ENCODE results near the gene ATCAY. TPM values are rescaled to one million over a fixed set of nuclear protein-coding genes. Genes with fewer than 3 reads are reported as not detected.
"Not testable (repeated sequence)": the region's sequence is repeated elsewhere in the genome, so short reads cannot be mapped to it uniquely, and the experiment has no call there.

ATCAY gene
- total and polyA plus RNA-seq, 4 donors, result not detected

DNA sequence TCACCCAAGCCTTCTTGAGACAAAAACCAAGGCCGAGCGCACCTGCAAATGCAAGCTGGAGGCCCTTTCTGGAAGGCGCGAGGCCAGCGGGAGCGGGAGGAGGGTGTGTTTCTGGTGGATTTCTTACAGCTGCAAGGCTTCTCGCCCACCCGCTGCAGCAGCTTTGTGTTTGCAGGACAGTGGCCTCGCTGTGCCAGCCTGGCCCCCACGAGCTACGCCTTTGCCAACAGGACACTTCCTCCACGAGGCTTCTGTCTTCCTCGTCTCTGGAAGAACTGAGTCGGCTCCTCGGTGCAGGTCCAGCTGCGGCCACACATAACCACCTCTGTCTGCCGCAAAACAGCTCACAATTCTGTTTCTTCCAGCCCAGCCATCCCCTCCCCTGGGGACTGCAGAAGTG lies 10.1 kb downstream of the ATCAY start:
- Histone ChIP-seq H3K9me3 (ENCODE audit: control insufficient read depth, low read length) (no peaks in the 10 kb centered on the region), H3K27me3 (ENCODE audit: control insufficient read depth in 1 of 2, insufficient read depth in 2 of 2, low read length in 1 of 2) (no peaks in the 10 kb centered on the region), H3K36me3 (ENCODE audit: control insufficient read depth in 1 of 2, insufficient read depth in 2 of 2, low read length in 1 of 2) (no peaks in the 10 kb centered on the region), H3K27ac (ENCODE audit: low read depth in 1 of 2, low read length in 2 of 2) (no peak overlapping the region), H3K4me3 (ENCODE audit: low read length in 2 of 2) (no peak overlapping the region), H3K4me1 (ENCODE audit: control insufficient read depth in 1 of 2, insufficient read depth in 2 of 2, low read length in 2 of 2) (no peaks in the 10 kb centered on the region)
- no peak for ATAC-seq (ENCODE audit: low FRiP score)
- no peak for DNase-seq
- intact Hi-C loops (cut with DNase I), result no loop called here
- 83 to 87% methylated on average over 17 of the region's 17 CpGs for WGBS, 2 donors

DNA sequence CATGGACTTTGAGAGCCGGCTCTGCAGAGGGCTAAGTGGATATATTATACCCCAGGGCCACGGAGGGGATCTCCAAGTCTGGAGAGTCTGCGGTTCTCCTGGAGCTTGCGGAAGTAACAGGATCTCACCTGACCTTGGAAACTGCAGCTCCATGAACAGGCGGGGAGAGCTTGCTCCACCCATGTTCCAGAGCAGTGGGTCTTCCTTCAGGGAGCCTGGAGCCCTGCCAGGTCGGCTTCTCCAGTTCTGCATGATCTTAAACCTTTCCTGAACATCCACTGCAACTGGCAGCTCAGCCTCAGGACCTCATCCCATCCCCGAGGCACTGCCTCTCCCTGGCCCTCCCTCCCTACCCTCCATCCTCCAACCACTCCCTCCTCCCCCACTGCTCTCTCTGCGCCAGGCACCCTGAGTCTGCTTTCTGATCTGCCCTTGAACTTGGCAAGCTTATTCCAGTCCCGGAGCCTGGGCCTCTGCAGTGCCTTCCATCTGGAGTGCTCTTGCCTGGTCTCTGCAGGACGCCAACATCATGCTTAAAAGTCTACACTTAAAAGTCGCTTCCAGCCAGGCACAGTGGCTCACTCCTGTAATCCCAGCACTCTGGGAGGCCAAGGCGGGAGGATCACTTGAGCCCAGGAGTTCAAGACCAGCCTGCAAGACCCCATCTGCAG lies 13.2 kb downstream of the ATCAY start:
- ATAC-seq (ENCODE audit: low FRiP score) (no peak), DNase-seq (no peak)
- Histone ChIP-seq H3K4me3 (ENCODE audit: low read length in 2 of 2) (no peak overlapping the region), H3K27me3 (ENCODE audit: control insufficient read depth in 1 of 2, insufficient read depth in 2 of 2, low read length in 1 of 2) (no peaks in the 10 kb centered on the region), H3K27ac (ENCODE audit: low read depth in 1 of 2, low read length in 2 of 2) (no peak overlapping the region), H3K9me3 (ENCODE audit: control insufficient read depth, low read length) (no peaks in the 10 kb centered on the region), H3K4me1 (ENCODE audit: control insufficient read depth in 1 of 2, insufficient read depth in 2 of 2, low read length in 2 of 2) (no peaks in the 10 kb centered on the region), H3K36me3 (ENCODE audit: control insufficient read depth in 1 of 2, insufficient read depth in 2 of 2, low read length in 1 of 2) (no peaks in the 10 kb centered on the region)
- 67 to 72% methylated on average over 12 of the region's 12 CpGs for WGBS, 2 donors
- intact Hi-C loops (cut with DNase I), result no loop called here

DNA sequence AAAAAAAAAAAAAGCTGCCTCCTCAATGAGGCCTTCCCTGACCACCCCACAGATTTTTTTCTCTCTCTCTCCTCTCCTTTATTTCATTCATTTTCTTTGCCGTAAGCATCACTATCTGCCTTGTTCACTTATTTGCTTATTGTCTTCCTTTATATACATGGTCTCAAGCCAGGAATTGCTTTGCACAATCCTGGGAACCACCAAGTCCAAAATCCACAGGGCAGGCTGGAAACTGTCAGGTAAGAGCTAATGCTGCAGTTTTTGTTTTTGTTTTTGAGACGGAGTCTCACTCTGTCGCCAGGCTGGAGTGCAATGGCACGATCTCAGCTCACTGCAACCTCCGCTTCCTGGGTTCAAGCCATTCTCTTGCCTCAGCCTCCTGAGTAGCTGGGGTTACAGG lies 14.5 kb downstream of the ATCAY start:
- 78 to 82% methylated on average over 5 of the region's 5 CpGs for WGBS, 2 donors
- H3K4me1 ChIP-seq (ENCODE audit: control insufficient read depth in 1 of 2, insufficient read depth in 2 of 2, low read length in 2 of 2); H3K4me3 ChIP-seq (ENCODE audit: low read length in 2 of 2); H3K9me3 ChIP-seq (ENCODE audit: control insufficient read depth, low read length); intact Hi-C loops (cut with DNase I); DNase-seq; H3K27ac ChIP-seq (ENCODE audit: low read depth in 1 of 2, low read length in 2 of 2); H3K36me3 ChIP-seq (ENCODE audit: control insufficient read depth in 1 of 2, insufficient read depth in 2 of 2, low read length in 1 of 2); ATAC-seq (ENCODE audit: low FRiP score); H3K27me3 ChIP-seq (ENCODE audit: control insufficient read depth in 1 of 2, insufficient read depth in 2 of 2, low read length in 1 of 2): not testable (repeated sequence)

DNA sequence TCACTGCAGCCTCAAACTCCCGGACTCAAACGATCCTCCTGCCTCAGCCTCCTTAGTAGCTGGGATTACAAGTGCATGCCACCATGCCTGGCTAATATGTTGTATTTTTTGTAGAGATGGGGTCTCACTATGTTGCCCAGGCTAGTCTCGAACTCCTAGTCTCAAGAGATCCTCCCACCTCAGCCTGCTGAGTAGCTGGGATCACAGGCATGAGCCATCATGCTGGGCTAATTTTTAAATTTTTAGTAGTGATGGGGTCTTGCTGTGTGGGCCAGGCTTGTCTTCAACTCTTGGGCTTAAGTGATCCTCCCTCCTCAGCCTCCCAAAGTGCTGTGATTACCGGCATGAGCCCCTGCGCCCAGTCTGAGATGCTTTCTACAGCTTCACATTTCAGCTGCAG lies 15.3 kb downstream of the ATCAY start:
- H3K27me3 ChIP-seq (ENCODE audit: control insufficient read depth in 1 of 2, insufficient read depth in 2 of 2, low read length in 1 of 2), result no peaks in the 10 kb centered on the region
- no peak for DNase-seq
- no peak for ATAC-seq (ENCODE audit: low FRiP score)
- intact Hi-C loops (cut with DNase I), result no loop called here
- no peaks in the 10 kb centered on the region for H3K4me1 ChIP-seq (ENCODE audit: control insufficient read depth in 1 of 2, insufficient read depth in 2 of 2, low read length in 2 of 2)
- H3K4me3 ChIP-seq (ENCODE audit: low read length in 2 of 2), result no peak overlapping the region
- WGBS, 2 donors, result 85 to 87% methylated on average over 5 of the region's 5 CpGs
- no peak overlapping the region for H3K27ac ChIP-seq (ENCODE audit: low read depth in 1 of 2, low read length in 2 of 2)
- no peaks in the 10 kb centered on the region for H3K36me3 ChIP-seq (ENCODE audit: control insufficient read depth in 1 of 2, insufficient read depth in 2 of 2, low read length in 1 of 2)
- H3K9me3 ChIP-seq (ENCODE audit: control insufficient read depth, low read length), result no peaks in the 10 kb centered on the region

DNA sequence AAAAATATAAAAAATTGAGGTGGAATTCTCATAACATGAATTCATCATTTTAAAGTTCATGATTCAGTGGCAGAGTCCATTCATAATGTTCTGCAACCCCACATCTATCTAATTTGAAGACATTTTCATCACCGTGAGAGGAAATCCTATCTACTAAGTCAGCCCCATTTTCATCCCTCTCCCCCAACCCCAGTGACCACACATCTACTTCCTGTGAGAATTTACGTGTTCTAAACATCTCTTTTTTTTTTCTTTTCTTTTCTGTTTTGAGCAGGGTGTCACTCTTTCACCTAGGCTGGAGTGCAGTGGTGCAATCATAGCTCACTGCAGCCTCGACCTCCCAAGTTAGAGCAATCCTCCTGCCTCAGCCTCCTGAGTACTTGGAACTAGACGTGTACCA lies 17.5 kb downstream of the ATCAY start:
- Histone ChIP-seq H3K4me1 (ENCODE audit: control insufficient read depth in 1 of 2, insufficient read depth in 2 of 2, low read length in 2 of 2) (no peaks in the 10 kb centered on the region), H3K9me3 (ENCODE audit: control insufficient read depth, low read length) (no peaks in the 10 kb centered on the region), H3K4me3 (ENCODE audit: low read length in 2 of 2) (no peak overlapping the region), H3K36me3 (ENCODE audit: control insufficient read depth in 1 of 2, insufficient read depth in 2 of 2, low read length in 1 of 2) (no peaks in the 10 kb centered on the region), H3K27ac (ENCODE audit: low read depth in 1 of 2, low read length in 2 of 2) (no peak overlapping the region), H3K27me3 (ENCODE audit: control insufficient read depth in 1 of 2, insufficient read depth in 2 of 2, low read length in 1 of 2) (no peaks in the 10 kb centered on the region)
- ATAC-seq (ENCODE audit: low FRiP score) (no peak), DNase-seq (no peak)
- intact Hi-C loops (cut with DNase I), result no loop called here
- 73 to 75% methylated on average over 4 of the region's 4 CpGs for WGBS, 2 donors

DNA sequence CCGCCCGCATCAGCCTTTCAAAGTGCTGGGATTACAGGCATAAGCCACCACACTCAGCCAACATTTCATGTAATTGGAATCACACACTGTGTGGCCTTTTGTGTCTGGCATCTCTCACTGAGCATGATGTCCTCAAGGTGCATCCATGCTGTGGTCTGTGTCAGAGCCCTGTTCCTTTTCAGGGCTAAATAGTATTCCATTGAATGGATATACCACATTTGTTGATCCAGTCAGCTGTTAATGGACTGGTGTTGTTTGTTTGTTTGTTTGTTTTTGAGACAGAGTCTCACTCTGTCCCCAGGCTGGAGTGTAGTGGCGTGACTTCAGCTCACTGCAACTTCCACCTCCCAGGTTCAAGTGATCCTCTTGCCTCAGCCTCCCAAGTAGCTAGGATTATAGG lies 17.9 kb downstream of the ATCAY start:
- Histone ChIP-seq H3K4me3 (ENCODE audit: low read length in 2 of 2) (no peak overlapping the region), H3K36me3 (ENCODE audit: control insufficient read depth in 1 of 2, insufficient read depth in 2 of 2, low read length in 1 of 2) (no peaks in the 10 kb centered on the region), H3K9me3 (ENCODE audit: control insufficient read depth, low read length) (no peaks in the 10 kb centered on the region), H3K27me3 (ENCODE audit: control insufficient read depth in 1 of 2, insufficient read depth in 2 of 2, low read length in 1 of 2) (no peaks in the 10 kb centered on the region), H3K27ac (ENCODE audit: low read depth in 1 of 2, low read length in 2 of 2) (no peak overlapping the region), H3K4me1 (ENCODE audit: control insufficient read depth in 1 of 2, insufficient read depth in 2 of 2, low read length in 2 of 2) (no peaks in the 10 kb centered on the region)
- intact Hi-C loops (cut with DNase I), result no loop called here
- DNase-seq, result no peak
- ATAC-seq (ENCODE audit: low FRiP score), result no peak
- WGBS, 2 donors, result 92 to 94% methylated on average over 3 of the region's 3 CpGs

DNA sequence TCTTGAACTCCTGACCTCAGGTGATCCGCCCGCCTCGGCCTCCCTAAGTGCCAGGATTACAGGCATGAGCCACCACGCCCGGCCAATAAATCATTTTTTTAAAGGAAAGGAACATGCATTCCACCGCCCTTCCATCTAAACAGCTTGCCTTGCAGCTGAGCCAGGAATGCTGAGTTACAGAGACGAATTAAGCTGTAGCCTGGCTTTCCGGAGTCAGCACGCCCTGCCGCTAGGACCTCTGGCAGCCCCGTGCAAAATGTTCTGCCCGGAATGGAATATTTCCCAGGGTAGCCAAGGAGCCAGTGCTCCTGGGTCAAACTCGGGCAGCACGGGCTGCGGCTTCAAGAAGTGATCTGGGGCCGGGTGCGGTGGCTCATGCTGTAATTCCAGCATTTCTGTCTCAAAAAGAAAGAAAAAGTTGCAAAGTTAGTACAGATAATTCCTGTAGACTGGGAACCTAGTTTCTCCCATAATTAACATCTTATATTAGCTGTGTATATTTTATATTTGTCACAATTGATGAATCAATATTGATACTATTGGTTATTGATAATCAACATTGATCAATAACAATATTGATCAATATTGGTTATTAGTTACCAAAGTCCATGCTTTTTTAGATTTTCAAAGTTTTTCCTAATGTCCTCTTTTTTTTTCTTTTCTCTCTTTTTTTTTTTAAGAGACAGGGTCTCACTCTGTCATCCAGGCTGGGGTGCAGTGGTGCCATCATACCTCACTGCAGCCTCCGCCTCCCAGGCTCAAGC lies 19.2 kb downstream of the ATCAY start:
- no peaks in the 10 kb centered on the region for H3K4me1 ChIP-seq (ENCODE audit: control insufficient read depth in 1 of 2, insufficient read depth in 2 of 2, low read length in 2 of 2)
- H3K9me3 ChIP-seq (ENCODE audit: control insufficient read depth, low read length), result no peaks in the 10 kb centered on the region
- 25 to 29% methylated on average over 18 of the region's 18 CpGs for WGBS, 2 donors
- ATAC-seq (ENCODE audit: low FRiP score), result peak; percentile 59
- no peak overlapping the region for H3K27ac ChIP-seq (ENCODE audit: low read depth in 1 of 2, low read length in 2 of 2)
- H3K4me3 ChIP-seq (ENCODE audit: low read length in 2 of 2), result no peak overlapping the region
- no peaks in the 10 kb centered on the region for H3K27me3 ChIP-seq (ENCODE audit: control insufficient read depth in 1 of 2, insufficient read depth in 2 of 2, low read length in 1 of 2)
- H3K36me3 ChIP-seq (ENCODE audit: control insufficient read depth in 1 of 2, insufficient read depth in 2 of 2, low read length in 1 of 2), result no peaks in the 10 kb centered on the region
- peak in 1 of 2 donors; percentile 72 for DNase-seq
- intact Hi-C loops (cut with DNase I), result no loop called here

DNA sequence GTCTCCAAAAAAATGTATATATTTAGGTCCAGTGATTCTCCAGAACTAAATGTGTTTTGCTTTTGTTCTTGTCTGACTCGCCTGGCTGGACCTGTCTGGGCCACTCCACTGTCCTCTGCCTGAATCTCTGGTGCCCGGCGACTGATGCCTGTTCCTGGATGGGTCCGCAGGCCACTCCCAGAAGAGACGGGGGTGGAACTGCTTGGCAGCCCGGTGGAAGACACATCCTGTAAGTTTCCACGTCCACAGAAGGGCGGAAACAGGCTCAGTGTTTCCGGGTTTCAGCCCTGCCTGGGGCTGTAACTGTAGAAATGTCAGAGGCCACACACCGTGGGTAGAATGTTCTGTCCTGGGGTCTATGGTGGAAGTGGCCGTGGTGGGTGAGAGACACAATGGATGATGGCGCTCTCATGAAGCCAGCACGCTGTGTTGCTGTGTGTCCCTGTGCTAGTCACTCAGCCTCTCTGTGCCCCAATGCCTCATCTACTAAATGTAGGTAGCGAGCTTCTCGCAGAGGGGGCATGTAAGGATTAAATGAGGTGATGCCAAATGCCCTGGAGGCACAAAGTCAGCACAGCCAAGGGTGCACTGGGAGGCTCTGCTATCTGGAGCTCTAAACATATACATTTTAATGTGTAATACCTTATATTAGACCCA lies 22.0 kb downstream of the ATCAY start:
- intact Hi-C loops (cut with DNase I), result no loop called here
- DNase-seq (no peak), ATAC-seq (ENCODE audit: low FRiP score) (no peak)
- Histone ChIP-seq H3K4me1 (ENCODE audit: control insufficient read depth in 1 of 2, insufficient read depth in 2 of 2, low read length in 2 of 2) (no peaks in the 10 kb centered on the region), H3K36me3 (ENCODE audit: control insufficient read depth in 1 of 2, insufficient read depth in 2 of 2, low read length in 1 of 2) (no peaks in the 10 kb centered on the region), H3K27me3 (ENCODE audit: control insufficient read depth in 1 of 2, insufficient read depth in 2 of 2, low read length in 1 of 2) (no peaks in the 10 kb centered on the region), H3K4me3 (ENCODE audit: low read length in 2 of 2) (no peak overlapping the region), H3K27ac (ENCODE audit: low read depth in 1 of 2, low read length in 2 of 2) (no peak overlapping the region), H3K9me3 (ENCODE audit: control insufficient read depth, low read length) (no peaks in the 10 kb centered on the region)
- 78 to 83% methylated on average over 15 of the region's 15 CpGs for WGBS, 2 donors

DNA sequence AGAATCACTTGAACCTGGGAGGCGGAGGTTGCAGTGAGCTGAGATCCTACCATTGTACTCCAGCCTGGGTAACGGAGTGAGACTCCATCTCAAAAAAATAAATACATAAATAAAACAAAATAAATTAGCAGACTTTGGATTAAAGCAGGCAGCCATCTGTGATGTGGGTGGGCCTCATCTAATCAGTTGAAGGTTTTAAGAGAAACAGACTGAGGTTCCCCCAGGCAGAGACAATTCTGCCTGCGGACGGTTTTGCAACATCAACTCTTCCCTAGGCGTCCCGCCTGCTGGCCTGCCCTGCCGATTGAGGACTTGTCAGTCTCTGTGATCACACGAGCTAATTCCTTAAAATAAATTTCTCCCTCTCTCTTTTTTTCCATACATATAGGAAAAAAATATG lies 23.7 kb downstream of the ATCAY start:
- Histone ChIP-seq H3K36me3 (ENCODE audit: control insufficient read depth in 1 of 2, insufficient read depth in 2 of 2, low read length in 1 of 2) (no peaks in the 10 kb centered on the region), H3K9me3 (ENCODE audit: control insufficient read depth, low read length) (no peaks in the 10 kb centered on the region), H3K27me3 (ENCODE audit: control insufficient read depth in 1 of 2, insufficient read depth in 2 of 2, low read length in 1 of 2) (no peaks in the 10 kb centered on the region), H3K4me1 (ENCODE audit: control insufficient read depth in 1 of 2, insufficient read depth in 2 of 2, low read length in 2 of 2) (no peaks in the 10 kb centered on the region), H3K4me3 (ENCODE audit: low read length in 2 of 2) (no peak overlapping the region), H3K27ac (ENCODE audit: low read depth in 1 of 2, low read length in 2 of 2) (no peak overlapping the region)
- DNase-seq (no peak), ATAC-seq (ENCODE audit: low FRiP score) (no peak)
- intact Hi-C loops (cut with DNase I), result no loop called here
- WGBS, 2 donors, result 88 to 92% methylated on average over 8 of the region's 8 CpGs

Measured in aorta (tissue), 5 donors.